ENCODE measurements around the gene PRKAG2.

Gene PRKAG2

DNA sequence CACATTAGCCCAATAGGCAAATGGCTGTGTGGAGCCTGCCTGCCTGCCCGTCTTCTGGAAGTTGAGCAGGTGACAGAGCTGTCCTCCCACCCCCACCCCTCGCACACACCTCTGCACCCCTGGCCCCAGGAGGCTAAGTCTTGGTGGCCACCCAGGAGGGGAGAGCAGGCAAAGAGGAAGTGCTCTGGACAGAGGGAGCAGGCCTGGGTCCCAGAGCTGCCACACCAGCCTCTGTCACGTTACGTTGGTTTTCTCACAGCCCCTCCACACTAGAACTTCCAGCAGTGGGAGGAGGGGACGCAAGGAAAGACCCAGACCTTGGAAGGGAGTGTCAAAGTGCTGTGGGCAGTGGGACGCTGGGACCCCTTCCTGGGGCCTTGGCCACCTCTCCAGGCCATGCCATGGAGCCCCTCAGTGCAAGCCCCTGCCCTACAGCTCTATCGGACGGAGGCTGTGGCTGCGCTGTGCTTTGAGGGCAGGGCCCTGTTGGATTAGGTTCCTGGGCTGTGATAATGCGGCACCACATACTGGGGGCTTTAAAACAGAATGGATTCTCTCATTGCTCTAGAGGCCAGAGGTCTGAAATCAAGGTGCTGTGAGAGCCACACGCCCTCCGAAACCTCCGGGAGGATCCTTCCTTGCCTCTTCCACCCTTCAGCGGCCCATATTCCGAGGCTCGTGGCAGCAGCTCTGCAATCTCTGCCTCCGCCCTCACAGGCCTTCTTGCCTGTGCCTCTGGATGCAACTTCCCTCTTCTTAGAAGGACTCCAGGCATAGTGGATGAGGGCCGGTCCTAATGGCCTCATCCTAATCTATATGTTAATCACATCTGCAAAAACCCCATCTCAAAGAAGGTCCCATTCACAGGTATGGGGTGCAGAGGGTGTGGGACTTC is 9.9 kb downstream of the PRKAG2 start:
- Histone ChIP-seq H3K4me3 (ENCODE audit: low read depth in 1 of 2, low read length in 2 of 2) (no peak overlapping the region), H3K27me3 (ENCODE audit: control insufficient read depth in 1 of 2, insufficient read depth in 2 of 2, low read length in 2 of 2) (no peaks in the 10 kb centered on the region), H3K9me3 (ENCODE audit: control insufficient read depth in 1 of 2, low read length in 2 of 2) (no peaks in the 10 kb centered on the region), H3K27ac (ENCODE audit: low read depth, low read length) (no peak overlapping the region), H3K9ac (ENCODE audit: low read depth in 1 of 2, low read length in 2 of 2) (no peak overlapping the region), H3K4me1 (ENCODE audit: control insufficient read depth in 1 of 2, insufficient read depth in 2 of 2, low read length in 2 of 2) (peaks cover 17 to 23% of the 10 kb centered on the region in 2 donors), H3K36me3 (ENCODE audit: control insufficient read depth in 1 of 2, insufficient read depth in 2 of 2, low read length in 2 of 2) (no peaks in the 10 kb centered on the region)

DNA sequence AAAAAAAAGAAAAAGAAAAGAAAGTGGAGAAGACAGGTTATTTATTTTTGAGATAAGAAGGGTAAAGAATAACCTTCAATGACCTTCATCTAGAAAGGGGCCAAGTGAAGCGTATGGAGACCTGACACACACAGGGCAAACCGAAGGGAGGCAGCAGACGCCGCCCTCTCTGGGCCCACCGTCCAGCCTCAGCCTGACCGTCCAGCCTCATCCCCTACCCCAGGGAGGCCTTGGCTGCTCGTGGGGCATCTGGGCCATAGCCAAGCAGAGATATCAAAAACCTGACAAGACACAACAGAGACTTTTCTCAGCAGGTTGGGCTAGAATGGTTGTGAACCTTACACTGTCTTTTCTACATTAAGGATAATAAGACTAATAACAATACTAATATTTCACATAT is 10.9 kb downstream of the PRKAG2 start:
- Histone ChIP-seq H3K9me3 (ENCODE audit: control insufficient read depth in 1 of 2, low read length in 2 of 2) (no peaks in the 10 kb centered on the region), H3K36me3 (ENCODE audit: control insufficient read depth in 1 of 2, insufficient read depth in 2 of 2, low read length in 2 of 2) (no peaks in the 10 kb centered on the region), H3K27me3 (ENCODE audit: control insufficient read depth in 1 of 2, insufficient read depth in 2 of 2, low read length in 2 of 2) (no peaks in the 10 kb centered on the region), H3K4me1 (ENCODE audit: control insufficient read depth in 1 of 2, insufficient read depth in 2 of 2, low read length in 2 of 2) (peaks cover 21 to 24% of the 10 kb centered on the region in 2 donors), H3K27ac (ENCODE audit: low read depth, low read length) (no peak overlapping the region), H3K4me3 (ENCODE audit: low read depth in 1 of 2, low read length in 2 of 2) (no peak overlapping the region), H3K9ac (ENCODE audit: low read depth in 1 of 2, low read length in 2 of 2) (no peak overlapping the region)

DNA sequence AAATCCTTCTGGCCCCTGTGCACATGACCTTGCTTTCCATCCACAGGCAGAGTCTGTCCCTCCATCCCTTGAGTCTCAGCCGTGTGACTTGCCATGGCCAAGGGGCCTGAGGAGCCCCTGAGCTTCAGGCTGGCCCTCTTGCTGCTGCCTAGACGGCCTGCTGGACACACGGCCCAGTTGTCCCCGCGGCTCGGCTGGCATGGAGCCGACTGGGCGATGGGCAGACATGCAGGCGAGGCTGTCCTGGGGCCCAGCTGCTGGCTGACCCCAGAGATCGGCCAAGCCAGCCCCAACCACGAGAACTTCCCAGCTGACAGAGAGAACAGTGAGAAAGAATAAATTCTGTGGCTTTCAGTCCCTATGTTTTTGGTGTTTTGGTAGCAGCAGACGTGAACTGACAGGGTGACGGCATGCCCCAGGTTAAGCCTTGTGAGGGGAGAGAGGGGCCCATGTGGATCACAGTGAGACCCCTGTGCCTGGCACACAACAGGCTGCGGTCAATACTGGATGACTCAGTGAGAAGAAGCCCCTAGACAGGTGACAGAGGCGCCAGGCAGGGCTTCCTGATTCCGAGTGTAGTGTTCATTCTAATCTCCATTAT is 11.7 kb downstream of the PRKAG2 start:
- no peak overlapping the region for H3K9ac ChIP-seq (ENCODE audit: low read depth in 1 of 2, low read length in 2 of 2)
- H3K9me3 ChIP-seq (ENCODE audit: control insufficient read depth in 1 of 2, low read length in 2 of 2), result no peaks in the 10 kb centered on the region
- no peaks in the 10 kb centered on the region for H3K36me3 ChIP-seq (ENCODE audit: control insufficient read depth in 1 of 2, insufficient read depth in 2 of 2, low read length in 2 of 2)
- H3K4me1 ChIP-seq (ENCODE audit: control insufficient read depth in 1 of 2, insufficient read depth in 2 of 2, low read length in 2 of 2), result peaks cover 26 to 30% of the 10 kb centered on the region in 2 donors
- no peak overlapping the region for H3K4me3 ChIP-seq (ENCODE audit: low read depth in 1 of 2, low read length in 2 of 2)
- no peak overlapping the region for H3K27ac ChIP-seq (ENCODE audit: low read depth, low read length)
- no peaks in the 10 kb centered on the region for H3K27me3 ChIP-seq (ENCODE audit: control insufficient read depth in 1 of 2, insufficient read depth in 2 of 2, low read length in 2 of 2)

DNA sequence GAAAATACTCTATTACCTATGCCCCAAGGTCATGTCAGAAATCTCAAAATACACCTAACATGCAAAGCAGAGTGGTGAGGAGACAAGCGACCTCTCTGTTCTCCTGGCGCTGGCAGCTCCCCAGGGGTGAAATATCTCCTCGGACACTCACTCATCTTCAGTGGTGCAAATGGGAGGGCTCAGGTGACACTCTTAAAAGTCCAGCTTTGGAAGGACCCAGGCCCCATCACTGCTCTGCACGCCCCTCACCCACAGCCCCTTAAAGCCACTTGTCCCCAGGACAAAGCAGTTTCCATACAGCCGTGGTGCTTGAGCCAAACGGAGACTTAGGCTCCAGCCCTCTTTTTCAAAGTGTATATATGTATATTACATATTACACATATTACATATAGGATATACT is 12.4 kb downstream of the PRKAG2 start:
- H3K27ac ChIP-seq (ENCODE audit: low read depth, low read length), result no peak overlapping the region
- no peaks in the 10 kb centered on the region for H3K27me3 ChIP-seq (ENCODE audit: control insufficient read depth in 1 of 2, insufficient read depth in 2 of 2, low read length in 2 of 2)
- no peak overlapping the region for H3K4me3 ChIP-seq (ENCODE audit: low read depth in 1 of 2, low read length in 2 of 2)
- H3K4me1 ChIP-seq (ENCODE audit: control insufficient read depth in 1 of 2, insufficient read depth in 2 of 2, low read length in 2 of 2), result peaks cover 24 to 28% of the 10 kb centered on the region in 2 donors
- peaks cover 0 to under 1% of the 10 kb centered on the region in 2 donors for H3K36me3 ChIP-seq (ENCODE audit: control insufficient read depth in 1 of 2, insufficient read depth in 2 of 2, low read length in 2 of 2)
- H3K9ac ChIP-seq (ENCODE audit: low read depth in 1 of 2, low read length in 2 of 2), result no peak overlapping the region
- no peaks in the 10 kb centered on the region for H3K9me3 ChIP-seq (ENCODE audit: control insufficient read depth in 1 of 2, low read length in 2 of 2)

DNA sequence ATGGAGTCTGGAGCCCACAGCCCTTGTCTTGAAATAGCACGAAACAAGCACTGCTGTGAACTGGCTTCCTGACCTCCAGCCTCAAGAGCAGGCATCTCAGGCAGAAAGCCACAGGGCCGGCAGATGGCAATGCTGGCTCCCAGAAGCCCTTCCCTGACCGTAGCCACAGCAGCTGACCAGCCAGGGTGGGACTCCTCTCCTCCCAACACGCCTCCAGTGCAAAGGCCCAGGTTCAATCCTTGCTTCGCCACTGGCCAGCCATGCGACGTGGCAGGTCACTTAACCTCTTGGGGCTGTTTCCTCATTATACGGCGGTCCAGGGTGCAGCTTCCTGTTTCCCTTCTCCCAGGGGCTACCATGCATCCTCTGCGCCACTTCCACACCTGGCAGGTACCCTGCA is 12.8 kb downstream of the PRKAG2 start:
- H3K36me3 ChIP-seq (ENCODE audit: control insufficient read depth in 1 of 2, insufficient read depth in 2 of 2, low read length in 2 of 2), result peaks cover 0 to 6% of the 10 kb centered on the region in 2 donors
- H3K27me3 ChIP-seq (ENCODE audit: control insufficient read depth in 1 of 2, insufficient read depth in 2 of 2, low read length in 2 of 2), result no peaks in the 10 kb centered on the region
- no peaks in the 10 kb centered on the region for H3K9me3 ChIP-seq (ENCODE audit: control insufficient read depth in 1 of 2, low read length in 2 of 2)
- H3K4me1 ChIP-seq (ENCODE audit: control insufficient read depth in 1 of 2, insufficient read depth in 2 of 2, low read length in 2 of 2), result peaks cover 19 to 23% of the 10 kb centered on the region in 2 donors
- no peak overlapping the region for H3K9ac ChIP-seq (ENCODE audit: low read depth in 1 of 2, low read length in 2 of 2)
- H3K27ac ChIP-seq (ENCODE audit: low read depth, low read length), result no peak overlapping the region
- H3K4me3 ChIP-seq (ENCODE audit: low read depth in 1 of 2, low read length in 2 of 2), result no peak overlapping the region

DNA sequence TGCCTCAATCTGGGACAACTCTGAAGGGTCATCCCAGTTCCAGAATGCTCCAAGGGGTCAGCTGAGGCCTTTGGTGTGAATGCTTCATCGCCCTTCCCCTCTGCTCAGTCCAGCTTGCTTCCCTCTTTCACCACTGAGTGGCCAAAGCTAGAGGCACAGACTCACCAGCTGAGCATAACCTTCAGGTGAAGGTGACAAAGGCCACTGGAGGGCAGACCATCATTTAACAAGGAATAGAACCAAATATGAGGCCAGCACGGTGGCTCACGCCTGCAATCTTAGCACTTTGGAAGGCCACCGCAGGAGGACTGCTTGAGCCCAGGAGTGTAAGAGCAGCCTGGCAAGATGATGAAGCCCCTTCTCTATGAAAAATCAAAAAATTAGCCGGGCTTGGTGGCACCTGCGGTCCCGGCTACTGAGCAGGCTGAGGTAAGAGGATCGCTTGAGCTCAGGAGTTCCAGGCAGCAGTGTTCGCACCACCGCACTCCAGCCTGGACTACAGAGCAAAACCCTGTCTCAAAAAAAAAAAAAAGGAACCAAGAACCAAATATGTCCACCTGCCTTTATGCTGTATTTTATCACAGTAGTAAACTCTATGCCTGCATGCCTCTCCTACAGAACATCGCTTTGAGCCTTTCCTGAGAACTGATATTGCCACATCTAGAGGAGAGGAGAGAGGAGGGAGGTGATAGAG is 13.4 kb downstream of the PRKAG2 start:
- Histone ChIP-seq H3K36me3 (ENCODE audit: control insufficient read depth in 1 of 2, insufficient read depth in 2 of 2, low read length in 2 of 2) (peaks cover 0 to 6% of the 10 kb centered on the region in 2 donors), H3K4me1 (ENCODE audit: control insufficient read depth in 1 of 2, insufficient read depth in 2 of 2, low read length in 2 of 2) (peaks cover 17 to 18% of the 10 kb centered on the region in 2 donors), H3K27ac (ENCODE audit: low read depth, low read length) (no peak overlapping the region), H3K9ac (ENCODE audit: low read depth in 1 of 2, low read length in 2 of 2) (no peak overlapping the region), H3K4me3 (ENCODE audit: low read depth in 1 of 2, low read length in 2 of 2) (no peak overlapping the region), H3K9me3 (ENCODE audit: control insufficient read depth in 1 of 2, low read length in 2 of 2) (no peaks in the 10 kb centered on the region), H3K27me3 (ENCODE audit: control insufficient read depth in 1 of 2, insufficient read depth in 2 of 2, low read length in 2 of 2) (no peaks in the 10 kb centered on the region)

DNA sequence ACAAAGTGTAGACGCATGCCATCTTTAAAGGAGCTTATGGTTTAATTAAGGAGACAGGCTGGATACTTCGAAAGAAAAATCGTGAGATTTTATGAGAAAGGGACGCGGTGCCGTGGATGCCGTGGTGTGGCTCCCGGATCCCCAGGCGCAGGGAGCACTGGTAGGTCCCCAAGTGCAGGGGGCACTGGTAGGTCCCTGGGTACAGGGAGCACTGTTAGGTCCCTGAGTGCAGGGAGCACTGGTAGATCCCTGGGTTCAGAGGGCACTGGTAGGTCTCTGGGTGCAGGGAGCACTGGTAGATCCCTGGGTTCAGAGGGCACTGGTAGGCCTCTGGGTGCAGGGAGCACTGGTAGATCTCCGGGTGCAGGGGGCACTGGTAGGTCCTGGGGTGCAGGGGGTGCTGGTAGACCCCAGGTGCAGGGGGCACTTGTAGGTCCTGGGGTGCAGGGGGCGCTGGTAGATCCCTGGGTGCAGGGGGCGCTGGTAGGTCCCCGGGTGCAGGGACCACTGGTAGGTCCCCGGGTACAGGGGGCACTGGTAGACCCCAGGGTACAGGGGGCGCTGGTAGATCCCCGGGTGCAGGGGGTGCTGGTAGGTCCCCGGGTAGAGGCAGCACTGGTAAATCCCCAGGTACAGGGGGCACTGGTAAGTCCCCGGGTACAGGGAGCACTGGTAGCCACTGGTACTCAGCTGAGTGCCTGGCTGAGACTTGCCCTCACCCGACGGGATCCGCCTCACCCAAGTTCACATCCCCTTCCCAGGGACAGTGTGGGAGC is 14.1 kb downstream of the PRKAG2 start:
- no peak overlapping the region for H3K4me3 ChIP-seq (ENCODE audit: low read depth in 1 of 2, low read length in 2 of 2)
- peaks cover 10 to 13% of the 10 kb centered on the region in 2 donors for H3K4me1 ChIP-seq (ENCODE audit: control insufficient read depth in 1 of 2, insufficient read depth in 2 of 2, low read length in 2 of 2)
- H3K9me3 ChIP-seq (ENCODE audit: control insufficient read depth in 1 of 2, low read length in 2 of 2), result no peaks in the 10 kb centered on the region
- H3K9ac ChIP-seq (ENCODE audit: low read depth in 1 of 2, low read length in 2 of 2), result no peak overlapping the region
- H3K36me3 ChIP-seq (ENCODE audit: control insufficient read depth in 1 of 2, insufficient read depth in 2 of 2, low read length in 2 of 2), result peaks cover 0 to 6% of the 10 kb centered on the region in 2 donors
- no peaks in the 10 kb centered on the region for H3K27me3 ChIP-seq (ENCODE audit: control insufficient read depth in 1 of 2, insufficient read depth in 2 of 2, low read length in 2 of 2)
- no peak overlapping the region for H3K27ac ChIP-seq (ENCODE audit: low read depth, low read length)

DNA sequence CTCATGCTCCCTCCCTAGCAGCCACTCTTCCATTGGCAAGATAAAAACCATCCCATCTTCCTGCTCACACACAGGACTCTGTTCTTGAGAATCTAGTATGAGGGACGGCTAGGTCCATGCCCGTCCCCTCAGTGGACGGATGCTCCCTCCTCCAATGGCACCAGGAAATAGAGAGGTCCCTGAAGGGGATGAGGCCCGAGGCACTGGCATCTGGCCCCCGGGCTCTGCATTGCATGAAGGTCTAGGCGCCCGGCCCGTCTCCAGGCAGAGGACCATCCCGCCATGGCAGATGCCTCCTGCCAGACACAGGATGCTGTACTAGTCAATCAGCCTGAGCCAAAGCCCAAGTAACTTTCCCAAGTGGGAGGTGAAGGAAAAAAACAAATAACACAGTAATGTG is 15.0 kb downstream of the PRKAG2 start:
- Histone ChIP-seq H3K36me3 (ENCODE audit: control insufficient read depth in 1 of 2, insufficient read depth in 2 of 2, low read length in 2 of 2) (peaks cover 0 to 6% of the 10 kb centered on the region in 2 donors), H3K4me1 (ENCODE audit: control insufficient read depth in 1 of 2, insufficient read depth in 2 of 2, low read length in 2 of 2) (peaks cover 9 to 10% of the 10 kb centered on the region in 2 donors), H3K4me3 (ENCODE audit: low read depth in 1 of 2, low read length in 2 of 2) (no peak overlapping the region), H3K27me3 (ENCODE audit: control insufficient read depth in 1 of 2, insufficient read depth in 2 of 2, low read length in 2 of 2) (no peaks in the 10 kb centered on the region), H3K27ac (ENCODE audit: low read depth, low read length) (no peak overlapping the region), H3K9me3 (ENCODE audit: control insufficient read depth in 1 of 2, low read length in 2 of 2) (no peaks in the 10 kb centered on the region), H3K9ac (ENCODE audit: low read depth in 1 of 2, low read length in 2 of 2) (no peak overlapping the region)

DNA sequence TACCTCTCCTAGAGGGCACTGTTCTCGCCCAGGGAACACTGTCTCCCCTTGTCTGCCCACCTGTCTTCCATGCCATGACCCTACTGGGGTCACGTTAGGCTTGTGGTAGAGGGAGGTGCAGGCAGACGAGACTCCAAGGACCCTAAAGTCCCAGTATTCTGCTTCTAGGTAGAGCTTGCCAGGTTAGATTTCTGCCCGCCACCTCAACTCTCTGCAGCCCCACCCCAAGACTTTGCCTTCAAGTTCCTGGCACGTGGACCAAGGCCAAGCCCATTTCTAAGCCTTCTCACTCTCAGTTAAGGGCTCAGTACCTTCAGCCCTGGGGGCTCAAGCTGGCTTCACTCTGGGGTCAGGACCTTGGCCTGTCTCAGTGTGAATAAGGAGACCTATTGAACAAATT is 16.1 kb downstream of the PRKAG2 start:
- Histone ChIP-seq H3K9ac (ENCODE audit: low read depth in 1 of 2, low read length in 2 of 2) (no peak overlapping the region), H3K9me3 (ENCODE audit: control insufficient read depth in 1 of 2, low read length in 2 of 2) (no peaks in the 10 kb centered on the region), H3K4me1 (ENCODE audit: control insufficient read depth in 1 of 2, insufficient read depth in 2 of 2, low read length in 2 of 2) (peaks cover 9 to 10% of the 10 kb centered on the region in 2 donors), H3K27ac (ENCODE audit: low read depth, low read length) (no peak overlapping the region), H3K36me3 (ENCODE audit: control insufficient read depth in 1 of 2, insufficient read depth in 2 of 2, low read length in 2 of 2) (peaks cover 0 to 6% of the 10 kb centered on the region in 2 donors), H3K4me3 (ENCODE audit: low read depth in 1 of 2, low read length in 2 of 2) (no peak overlapping the region), H3K27me3 (ENCODE audit: control insufficient read depth in 1 of 2, insufficient read depth in 2 of 2, low read length in 2 of 2) (no peaks in the 10 kb centered on the region)

All from duodenal mucosa (tissue), 2 donors.